Limb (tissue), 2 donors: ENCODE measurements around the gene MREG.
"Not testable (repeated sequence)": the region's sequence is repeated elsewhere in the genome, so short reads cannot be mapped to it uniquely, and the experiment has no call there.

Experiments used
- DNase-seq, 2 donors: peaks; one replicate each; pipeline ENCODE4 v3.0.0-alpha.2; 2016; ENCODE audit errors: extremely low spot score in 2 of 2

MREG gene

DNA sequence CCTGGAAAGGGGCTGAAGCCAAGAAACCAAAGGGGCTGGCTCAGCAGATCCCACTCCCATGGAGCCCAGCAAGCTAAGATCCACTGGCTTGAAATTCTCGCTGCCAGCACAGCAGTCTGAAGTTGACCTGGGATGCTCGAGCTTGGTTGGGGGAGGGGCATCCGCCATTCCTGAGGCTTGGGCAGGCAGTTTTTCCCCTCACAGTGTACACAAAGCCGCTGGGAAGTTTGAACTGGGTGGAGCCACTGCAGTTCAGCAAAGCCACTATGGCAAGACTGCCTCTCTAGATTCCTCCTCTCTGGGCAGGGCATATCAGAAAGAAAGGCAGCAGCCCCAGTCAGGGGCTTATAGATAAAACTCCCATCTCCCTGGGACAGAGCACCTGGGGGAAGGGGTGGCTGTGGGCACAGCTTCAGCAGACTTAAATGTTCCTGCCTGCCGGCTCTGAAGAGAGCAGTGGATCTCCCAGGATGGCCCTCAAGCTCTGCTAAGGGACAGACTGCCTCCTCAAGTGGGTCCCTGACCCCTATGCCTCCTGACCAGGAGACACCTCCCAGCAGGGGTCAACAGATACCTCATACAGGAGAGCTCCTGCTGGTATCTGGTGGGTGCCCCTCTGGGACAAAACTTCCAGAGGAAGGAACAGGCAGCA lies 24.7 kb downstream of the MREG start:
- not testable (repeated sequence) for DNase-seq

DNA sequence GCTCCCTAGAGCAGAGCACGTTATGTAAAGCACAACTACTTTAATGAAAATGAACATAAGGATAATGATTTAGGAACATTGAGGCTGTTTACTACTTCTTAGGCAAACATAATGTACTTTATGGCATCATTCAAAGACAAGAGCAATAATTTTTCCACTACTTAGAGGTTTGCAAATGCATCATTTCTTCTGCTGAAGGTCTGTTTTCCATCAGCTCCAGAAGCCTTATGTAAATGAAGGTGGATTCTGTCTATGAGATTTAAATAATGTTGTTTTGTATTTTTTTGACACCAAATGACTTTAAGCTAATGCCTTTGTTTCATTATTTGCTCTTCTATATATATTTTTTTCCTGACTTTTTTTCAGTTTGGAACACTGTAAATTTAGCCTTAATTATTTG lies 28.1 kb downstream of the MREG start:
- no peak for DNase-seq

DNA sequence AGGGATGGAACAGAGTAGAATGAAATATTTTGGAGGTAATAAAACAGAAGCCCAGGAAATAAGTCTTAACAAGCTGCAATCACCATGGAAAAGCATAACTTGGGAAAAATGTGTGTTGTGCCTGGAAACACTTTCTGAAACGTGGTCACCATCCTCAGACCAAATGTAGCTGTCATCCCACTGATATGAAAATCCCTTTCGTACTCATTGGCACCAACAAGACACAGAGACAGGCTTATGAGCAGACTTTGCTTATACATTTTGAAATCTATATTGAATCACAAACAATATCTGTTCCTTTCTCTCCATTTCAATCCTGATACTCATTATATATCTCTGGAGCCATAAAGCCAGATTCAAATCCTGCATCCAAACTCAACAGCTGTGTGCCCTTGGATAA lies 28.7 kb downstream of the MREG start:
- no peak for DNase-seq

DNA sequence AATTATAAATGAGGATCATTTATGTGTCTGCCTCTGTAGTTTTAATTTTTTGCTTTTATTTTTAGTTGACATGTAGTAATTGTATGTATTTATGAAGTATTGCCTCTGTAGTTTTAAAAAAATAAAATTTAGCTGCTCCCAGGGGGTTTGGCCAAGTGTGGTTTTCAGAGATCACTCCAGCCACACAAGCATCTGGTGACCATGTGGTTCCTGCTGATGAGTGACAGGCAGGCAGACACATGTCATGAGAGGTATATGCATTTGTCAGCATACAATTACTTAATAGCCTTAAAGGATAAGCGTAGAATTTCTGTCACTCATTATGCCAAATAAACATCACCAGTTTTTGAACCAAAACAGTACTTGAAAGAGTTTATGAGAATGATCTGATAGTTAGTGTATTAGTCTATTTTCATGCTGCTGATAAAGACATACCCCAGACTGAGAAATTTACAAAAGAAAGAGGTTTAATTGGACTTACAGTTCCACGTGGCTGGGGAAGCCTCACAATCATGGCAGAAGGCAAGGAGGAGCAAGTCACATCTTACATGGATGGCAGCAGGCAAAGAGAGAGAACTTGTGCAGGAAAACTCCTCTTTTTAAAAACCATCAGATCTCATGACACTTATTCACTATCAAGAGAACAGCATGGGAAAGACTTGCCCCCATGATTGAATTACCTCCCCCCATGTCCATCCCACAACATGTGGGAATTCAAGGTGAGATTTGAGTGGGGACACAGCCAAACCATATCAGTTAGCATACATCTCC lies 29.6 kb downstream of the MREG start:
- no peak for DNase-seq

DNA sequence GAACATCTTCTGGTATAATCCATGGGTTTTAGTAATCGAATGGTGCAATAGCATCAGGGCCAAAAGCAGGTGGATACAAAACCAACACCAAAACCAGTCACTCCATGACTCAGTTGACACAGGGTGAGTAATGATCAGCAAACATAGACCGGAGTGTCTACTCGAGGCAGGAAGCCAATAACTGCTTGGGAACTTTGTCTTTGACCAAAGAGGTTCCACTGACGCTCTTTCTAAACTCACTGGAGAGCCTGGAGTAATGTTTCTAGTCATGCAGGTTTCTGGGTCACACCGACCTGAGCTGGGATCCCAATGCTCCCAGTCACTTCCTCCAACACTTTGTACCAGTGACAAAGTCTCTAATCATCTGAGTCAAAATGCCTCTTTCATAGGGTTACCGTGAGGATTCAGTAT lies 30.9 kb downstream of the MREG start:
- DNase-seq: no peak

DNA sequence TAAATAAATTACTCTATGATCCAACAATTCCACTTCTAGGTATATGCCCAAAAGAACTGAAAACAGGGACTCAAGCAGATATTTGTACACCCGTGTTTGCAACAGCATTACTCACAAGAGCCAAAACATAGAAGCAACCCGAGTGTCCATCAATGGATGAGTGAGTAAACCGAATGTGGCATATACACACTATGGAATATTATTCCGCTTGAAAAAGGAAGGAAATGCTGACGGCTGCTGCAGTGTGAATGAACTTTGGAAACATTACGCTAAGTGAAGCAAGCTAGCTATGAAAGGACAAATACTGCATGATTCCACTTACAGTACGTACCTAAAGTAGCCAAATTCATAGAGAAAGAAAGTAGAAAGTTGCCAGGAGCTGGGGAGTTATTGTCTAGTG lies 32.2 kb downstream of the MREG start:
- DNase-seq: no peak

DNA sequence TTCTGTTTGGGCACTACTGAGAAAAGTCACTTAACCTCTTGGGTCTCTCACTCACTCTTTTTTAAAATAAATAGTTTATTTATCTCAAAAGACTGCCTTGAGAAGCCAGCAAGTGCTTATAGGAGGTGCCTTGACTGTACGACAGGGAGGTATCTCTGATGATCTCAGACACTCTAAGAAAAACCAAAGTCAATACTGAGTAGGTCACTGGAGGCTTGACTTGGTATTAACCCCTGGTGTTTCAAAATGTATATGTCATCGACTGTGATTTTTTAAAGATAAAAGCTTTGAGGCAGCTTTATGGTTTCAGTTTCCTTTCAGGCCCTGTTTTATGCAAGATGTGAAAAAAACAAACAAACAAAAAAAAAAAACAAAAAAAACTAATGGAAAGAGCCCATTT lies 33.7 kb downstream of the MREG start:
- no peak for DNase-seq

DNA sequence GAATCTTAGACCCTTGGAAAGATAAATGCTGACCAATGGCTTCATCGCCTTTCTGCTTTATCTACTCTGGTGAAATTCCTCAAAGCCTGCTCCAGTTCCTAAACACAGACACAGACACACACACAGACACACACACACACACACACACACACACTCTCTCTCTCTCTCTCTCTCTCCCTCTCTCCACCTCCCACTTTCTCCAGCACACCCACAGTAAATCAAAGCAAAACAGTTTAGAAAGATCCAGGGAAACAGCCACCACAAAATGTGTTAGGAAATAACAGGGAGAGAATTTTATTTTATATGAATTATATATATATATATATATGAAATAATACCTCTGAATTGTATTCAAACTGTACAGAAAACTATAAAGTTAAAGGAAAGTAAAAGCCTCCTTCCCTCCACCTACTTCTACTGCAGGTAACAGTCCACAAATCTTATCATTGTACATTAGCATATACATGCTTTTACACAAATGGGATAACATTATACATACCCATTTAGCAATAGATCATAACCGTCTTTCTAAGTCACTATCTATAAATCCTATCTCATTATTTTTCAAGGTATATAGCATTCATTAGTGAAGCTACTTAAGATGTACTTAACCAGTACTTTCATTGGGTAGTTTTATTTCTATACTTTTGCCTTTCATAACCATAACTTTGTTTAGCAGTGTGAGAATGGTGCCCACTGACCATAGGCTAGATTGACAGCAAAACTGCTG lies 38.5 kb downstream of the MREG start:
- no peak for DNase-seq

DNA sequence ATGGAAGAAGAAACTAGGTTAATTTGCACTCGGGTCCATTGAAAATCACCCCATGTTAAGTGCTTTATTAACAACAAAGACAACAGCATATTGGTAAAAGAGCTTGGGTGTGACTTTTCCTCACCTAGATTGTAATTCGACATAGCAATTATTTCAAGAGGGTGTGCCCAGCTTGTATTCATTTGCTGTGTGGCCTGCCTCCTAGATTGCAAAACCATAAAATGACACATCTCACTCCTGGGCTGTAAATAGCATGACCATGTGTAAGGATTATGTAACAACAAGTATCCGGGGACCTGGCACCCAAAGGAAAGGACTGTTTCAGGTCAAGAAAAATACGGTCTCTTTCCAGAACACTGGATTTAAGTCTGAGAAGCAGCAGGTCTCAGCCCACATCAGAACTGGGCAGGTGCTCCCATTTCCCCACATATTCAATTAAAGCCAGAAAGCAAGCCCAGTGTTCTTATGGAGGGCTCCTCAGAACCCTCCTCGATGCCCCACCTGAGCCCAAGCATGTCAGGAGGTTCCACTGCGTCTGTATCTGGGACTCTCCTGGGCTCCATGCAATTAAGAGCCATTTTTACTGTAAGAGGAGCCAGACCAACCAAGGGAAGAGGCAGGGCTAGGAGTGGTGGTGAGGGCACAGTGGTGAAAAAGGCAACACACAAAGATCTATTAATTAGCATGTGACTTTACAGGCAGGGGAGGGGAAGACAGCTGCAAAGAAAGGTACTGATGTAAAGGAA lies 39.2 kb downstream of the MREG start:
- DNase-seq: no peak

DNA sequence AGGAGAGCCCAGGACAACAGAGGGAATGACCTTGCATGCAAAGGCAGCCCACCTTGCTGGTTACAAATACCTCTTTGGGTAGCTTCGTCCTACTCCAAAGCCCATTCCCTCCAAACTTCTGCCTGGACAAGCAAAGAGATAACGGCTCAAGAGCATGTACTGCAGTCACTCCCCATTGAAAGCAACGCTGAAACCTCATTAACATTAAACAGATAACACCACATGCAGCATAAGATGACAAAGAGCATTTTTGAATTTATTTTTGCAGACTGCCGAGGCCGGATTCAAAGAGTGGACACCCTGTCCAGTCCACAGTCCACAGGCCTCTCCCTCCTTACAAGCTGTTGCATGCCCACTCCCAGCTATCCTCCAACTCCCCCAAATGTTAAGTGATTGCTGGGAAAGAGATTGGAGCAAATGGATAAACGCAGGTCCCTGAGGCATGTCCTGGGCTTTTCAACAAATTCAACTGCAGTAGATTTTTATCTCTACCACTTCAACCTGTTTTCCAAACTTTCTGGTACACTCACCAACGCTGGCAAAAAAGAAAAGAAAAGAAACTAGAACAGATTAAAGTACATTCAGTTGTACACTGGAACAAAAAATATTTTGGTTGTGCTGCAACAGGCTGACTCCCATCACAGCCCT lies 40.1 kb downstream of the MREG start:
- DNase-seq: no peak

DNA sequence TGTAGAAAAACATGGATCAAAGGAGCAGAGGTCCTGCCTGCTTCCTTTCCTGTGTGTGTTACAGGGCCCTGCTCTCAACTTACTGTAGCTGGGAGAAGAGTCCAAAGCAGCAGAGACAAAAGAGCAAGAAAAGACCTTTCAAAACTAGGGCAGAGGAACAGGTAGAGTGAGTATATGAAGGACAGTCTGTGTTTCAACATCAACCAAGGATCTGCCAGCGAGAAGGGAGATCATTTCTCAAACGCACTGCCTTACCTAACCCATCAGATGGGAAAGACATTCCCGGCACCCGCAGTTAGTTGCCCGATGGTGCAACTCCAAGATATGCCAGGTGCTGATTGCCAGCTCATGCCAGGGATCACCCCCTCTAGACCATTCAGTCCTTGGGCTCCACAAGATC lies 41.7 kb downstream of the MREG start:
- no peak for DNase-seq

DNA sequence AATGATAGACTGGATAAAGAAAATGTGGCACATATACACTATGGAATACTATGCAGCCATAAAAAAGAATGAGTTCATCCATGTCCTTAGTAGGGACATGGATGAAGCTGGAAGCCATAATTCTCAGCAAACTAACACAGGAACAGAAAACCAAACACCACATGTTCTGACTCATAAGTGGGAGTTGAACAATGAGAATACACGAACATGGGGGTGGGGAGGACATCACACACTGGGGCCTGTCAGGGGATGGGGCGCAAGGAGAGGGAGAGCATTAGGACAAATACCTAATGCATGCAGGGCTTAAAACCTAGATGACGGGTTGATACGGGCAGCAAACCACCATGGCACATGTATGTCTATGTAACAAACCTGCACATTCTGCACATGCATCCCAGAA lies 42.5 kb downstream of the MREG start:
- not testable (repeated sequence) for DNase-seq

DNA sequence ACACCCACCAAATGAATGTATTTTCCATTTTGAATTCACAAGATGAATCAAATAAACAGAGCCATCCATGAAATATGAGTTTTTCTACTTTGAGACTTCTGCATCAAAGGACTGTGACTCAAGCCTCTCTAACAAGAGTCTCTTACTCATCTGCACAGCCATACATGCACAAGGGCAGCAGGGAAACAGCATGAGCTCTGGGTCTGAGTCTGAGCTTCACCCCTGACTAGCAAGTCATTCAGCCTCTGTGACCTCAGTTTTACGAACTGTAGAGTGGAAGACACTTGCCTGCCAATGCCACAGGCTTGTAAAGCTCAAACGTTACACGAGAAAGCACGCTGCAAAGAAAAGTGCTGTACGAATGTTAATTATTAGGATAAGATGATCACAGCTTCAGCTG lies 42.9 kb downstream of the MREG start:
- DNase-seq: no peak

DNA sequence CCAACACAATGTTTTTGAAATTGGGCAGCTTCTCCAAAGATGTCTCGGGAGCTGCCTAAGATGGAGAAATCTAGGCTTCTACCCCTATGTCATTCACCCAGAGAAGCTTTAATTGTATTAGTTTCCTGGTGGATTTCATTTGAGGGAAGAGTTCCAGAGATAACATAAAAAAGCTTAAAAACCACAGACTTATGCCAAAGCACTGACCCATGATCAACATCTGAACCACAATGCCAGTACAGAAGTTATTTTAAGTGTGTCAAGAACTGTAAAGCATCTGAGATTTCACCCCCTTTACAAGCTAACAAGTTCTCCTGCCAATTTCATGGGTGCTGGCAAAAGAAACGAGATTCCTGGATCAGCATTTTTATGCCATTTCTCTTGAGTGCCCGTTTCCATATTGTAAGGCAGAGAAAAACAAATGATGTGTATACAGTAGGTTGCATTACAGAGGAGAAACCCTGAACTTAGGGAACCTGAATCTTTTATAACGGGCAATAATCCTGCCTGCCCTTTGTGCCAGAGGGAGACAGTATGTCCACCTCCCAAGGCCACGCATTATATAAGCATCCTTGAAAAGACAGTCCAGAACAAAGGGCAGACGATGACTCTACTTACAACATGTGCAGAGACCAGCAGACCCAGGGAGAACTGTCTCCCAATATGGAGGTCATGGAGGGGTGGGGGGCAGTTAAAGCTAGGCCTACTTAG lies 44.1 kb downstream of the MREG start:
- DNase-seq: no peak

DNA sequence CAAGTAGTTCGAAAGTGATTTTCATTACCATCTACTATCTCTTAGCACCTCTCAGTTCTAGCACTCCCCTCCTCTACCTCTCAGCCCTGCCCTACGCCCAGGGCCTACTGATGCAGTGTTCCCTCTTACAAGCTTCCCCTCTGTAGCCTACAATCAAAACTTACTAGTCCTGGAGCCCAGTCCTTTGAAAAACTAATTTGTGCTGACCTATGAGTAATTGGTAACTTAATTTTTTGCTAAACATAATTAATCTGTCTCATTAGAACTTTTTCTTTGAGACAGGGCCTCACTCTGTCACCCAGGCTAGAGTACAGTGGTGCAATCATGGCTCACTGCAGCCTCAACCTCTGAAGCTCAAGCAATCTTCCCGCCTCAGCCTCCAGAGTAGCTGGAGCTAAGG lies 44.9 kb downstream of the MREG start:
- DNase-seq: no peak

DNA sequence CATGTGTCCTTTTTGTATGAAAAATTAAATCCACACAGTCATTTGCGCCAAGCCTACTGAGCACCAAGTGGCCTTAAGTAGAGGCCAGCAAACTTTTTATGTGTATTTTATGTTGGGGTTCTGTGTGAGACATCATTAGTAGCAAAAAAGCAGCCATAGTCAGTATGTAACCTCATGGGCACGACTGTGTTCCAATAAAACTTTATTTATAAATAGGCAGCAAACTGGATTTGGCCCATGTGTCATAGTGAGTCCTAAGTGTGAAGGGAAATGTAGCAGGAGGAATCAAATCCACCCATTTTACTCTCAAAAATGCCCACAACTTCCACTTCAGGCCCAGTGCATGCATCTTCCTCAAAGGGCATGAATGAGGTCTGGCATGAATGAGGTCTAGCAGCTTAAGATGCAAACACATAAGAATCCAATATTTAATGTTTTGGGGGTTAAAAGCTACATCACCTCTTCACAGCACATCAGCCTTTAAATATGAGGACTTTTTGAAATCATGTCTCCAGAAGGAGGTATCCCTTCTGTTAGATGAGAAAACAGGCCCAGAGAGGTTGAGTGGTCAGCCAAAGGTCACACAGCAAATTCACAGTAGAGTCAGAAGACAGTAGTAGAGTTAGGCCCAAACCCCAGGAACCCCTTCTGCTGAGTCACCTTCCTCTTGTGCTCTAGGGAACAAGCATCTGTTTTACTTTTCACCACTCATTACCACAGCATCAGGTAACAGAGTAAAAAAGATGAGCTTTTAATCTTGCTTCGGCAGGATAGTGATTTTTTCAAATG lies 45.6 kb downstream of the MREG start:
- no peak for DNase-seq

DNA sequence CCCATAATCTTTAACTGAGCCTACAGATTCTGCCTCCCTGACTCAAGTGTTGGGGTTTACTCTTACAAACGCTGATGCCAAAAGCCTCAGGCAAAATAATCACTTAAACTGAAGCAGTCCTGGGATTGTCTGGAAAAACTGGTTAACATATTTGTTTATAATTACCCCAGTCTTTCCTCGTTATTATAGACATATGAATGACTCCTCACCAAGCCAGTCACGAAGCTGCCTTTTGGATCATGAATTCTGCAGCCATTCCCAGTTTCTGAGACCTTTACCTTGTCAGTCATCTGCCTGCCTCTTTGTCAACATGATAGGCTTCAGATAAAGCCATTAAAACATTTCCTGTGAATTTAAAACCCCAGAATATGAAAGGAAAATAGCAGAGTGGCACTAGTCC lies 46.4 kb downstream of the MREG start:
- DNase-seq: no peak

DNA sequence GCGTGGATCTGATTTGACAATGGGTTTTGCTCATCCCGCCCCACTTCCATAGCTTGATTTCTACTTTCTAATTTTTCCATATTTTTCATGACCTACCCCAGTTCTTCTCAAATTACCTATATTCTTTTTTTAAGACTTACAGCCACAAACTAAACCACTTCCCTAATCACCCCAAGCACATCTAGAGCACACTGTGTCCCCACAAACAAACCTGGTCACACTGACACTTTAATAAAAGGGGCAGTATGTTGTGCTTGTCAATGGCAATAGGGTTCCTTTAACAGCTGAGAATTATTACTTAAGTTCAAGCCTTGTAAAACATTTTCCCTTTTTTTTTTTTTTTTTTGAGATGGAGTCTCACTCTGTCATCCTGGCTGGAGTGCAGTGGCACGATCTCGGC lies 47.1 kb downstream of the MREG start:
- DNase-seq: no peak

DNA sequence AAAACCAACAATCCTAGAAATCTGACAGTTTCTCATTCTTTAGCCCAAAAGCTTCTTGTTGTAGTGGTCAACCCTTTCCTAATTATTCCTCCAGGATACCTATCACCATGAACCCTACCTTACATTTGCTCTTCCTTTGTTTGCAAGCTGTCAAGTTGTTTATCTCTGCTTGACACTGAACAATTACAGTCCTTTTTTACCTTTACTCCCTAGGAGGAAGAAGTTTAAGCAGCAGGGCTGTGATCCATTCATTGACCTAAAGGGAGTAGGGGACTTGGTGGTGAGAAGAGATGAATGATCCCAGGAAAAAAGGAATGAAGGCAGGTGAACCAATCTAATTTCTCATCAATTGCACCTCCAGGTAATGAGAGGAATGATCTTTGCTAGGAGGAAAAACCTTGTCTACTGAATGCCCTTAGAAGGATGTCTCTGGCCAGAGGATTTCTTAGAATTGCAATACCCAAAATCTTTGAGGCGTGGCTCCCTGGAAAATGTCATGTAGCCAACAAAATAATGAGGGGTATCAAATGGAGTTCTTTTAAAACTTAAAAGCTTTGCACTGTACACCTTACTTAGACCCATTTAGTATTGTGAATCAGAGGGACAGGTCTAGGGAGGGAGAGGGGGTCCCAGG lies 47.7 kb downstream of the MREG start:
- no peak for DNase-seq

DNA sequence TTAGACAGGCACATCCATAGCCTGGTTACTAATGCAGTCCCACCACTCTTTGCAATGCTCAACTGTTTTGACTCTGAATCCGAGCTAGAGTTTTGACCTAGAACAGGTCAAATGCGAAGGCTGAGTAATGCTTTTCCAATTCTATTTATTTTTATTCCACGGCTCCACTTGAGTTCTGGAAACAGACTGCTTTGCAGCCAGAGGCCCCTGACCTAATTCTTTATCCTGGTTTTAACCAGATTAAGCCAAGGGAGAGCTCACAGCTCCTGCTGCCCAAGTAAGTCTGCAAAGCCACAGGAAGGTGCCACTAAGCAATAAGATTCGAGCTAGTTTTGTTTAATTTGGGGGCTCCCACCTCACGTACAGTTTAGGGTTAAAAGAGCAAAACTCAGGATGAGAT lies 51.4 kb downstream of the MREG start:
- DNase-seq: no peak
